Measurements from ENCODE around the gene ETS1.

ETS1 gene

GRCh38 chr11:128497776-128498095, 89.6 kb downstream of the ETS1 start:
- DNase-seq = no peak

DNA sequence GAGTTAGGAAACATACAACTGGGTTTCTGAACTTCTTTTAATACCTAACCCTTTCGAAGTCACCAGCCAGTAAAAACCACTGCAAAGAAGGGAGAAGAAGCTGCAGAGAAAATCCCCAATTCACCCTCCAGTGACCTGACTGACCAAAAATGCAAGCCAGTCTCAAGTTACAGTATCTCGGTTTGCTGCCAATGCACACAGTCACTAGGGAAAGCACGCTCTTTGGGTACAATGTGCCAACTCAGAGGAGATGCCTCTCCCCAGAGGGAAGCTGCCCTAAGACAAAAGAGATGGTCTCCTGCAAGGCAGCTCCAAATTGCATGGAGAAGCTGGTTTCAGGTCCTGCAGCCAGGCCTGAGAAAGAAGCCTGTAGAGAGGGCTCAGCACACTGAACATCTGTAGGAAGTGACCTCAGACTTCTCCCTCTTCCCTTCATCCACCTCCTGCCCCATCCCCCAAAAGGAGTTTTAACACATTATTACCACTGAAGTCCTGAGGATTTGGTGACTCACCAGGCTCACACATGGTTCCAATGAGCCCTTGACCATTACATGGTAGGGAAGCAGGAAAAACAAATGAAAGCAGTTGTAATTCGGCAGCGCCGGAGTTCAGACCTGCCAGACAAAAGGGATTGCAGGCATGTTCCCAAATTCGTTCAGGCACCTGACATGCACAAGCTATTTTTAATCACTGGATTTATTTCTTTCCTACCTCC, 90.1 kb downstream of the ETS1 start:
- no peak for DNase-seq

DNA sequence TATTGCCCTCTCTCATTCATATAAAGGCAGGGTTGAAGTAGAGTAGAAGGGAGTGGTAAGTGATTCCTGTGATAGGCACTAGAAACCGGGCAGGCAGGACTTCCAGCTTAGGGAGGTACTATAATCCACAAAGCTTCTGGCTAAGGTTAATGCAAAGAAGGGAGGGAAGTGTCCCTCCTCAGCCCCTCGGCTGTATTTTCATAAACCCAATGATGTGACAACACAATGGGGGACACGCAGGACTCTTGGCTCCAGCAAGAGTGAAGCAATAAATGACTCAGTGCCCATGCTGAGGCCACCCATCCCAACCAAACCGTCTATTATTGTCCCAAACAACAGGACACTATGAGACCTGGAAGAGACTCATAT, 90.7 kb downstream of the ETS1 start:
- DNase-seq = no peak

- DNase-seq = no peak
Measured at GRCh38 chr11:128496249-128496648, 91.1 kb downstream of the ETS1 start.

DNA sequence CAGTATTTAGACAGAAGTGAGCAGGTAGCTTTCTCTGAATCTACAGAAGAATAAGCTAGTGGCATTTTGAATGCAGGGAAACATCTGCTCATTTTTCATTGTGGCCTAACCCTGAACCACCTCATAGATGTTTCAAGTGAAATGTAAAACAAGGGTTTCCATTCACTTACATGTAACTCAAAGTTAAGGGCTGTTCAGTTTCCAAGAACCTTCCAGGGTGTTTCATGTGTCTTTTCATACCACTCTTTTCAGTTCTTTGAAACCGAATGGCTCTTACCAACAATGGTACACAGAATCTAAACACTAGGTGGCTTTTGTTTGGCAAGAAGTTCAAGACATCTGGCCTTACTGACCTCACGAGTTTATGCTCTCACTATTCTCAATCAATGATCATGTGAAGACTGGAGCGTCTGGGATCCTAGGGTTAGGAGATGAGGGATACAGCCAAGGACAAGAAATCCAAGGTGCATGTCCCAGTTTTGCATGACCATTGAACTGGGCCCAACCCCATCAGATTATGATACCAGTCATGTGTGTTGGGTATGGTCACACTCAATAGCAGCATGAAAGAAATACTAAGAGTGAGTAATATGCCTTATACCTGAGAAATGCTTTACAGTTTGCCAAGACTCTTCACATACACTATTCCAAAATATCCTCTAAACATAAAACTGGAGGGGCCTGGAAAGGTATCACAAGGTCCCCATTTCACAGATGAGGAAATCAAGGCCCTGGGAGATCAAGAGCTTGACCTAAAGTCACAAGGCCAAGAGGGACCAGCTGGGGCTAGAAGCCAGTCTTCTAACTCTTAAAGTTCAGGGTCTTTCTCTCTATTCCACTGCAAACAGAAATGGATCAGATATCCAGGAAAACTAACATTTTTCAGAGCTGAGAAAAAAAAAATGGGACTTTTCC, 92.7 kb downstream of the ETS1 start:
- DNase-seq = no peak

- no peak for DNase-seq
Measured at GRCh38 chr11:128493570-128493965, 93.8 kb downstream of the ETS1 start.

DNA sequence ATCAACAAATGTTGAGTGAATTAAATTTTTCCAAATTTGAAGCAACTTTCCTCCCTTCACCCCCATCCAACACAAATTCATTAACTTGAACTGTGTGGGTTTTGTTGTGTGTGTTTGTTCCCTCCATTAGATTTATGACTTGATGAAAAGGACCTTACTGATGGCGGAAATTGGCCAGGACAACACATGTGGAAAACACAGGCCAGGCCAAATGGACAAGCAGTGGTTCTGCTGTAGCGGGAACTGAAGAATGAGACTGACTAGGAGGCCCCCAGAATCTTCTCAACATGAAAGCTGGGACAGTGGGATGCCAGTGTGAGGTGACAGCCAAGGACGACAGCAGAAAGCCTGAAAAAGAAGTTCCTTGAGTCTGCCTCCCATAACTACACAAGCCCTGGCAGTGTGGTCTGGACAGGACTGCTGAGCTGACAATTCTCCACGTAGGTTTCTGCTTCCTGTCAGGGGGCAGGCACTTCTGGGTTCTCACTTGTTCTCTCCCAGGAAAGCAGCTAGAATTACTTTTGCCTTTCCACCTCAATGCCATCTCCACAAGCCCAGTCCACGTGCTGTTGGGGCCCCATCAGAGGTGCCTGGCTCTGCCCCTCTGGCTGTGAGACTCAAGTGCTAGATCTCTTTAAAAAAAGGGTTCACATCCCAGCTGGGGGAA, 94.3 kb downstream of the ETS1 start:
- peak in 1 of 2 experiments; percentile 33 for DNase-seq

DNA sequence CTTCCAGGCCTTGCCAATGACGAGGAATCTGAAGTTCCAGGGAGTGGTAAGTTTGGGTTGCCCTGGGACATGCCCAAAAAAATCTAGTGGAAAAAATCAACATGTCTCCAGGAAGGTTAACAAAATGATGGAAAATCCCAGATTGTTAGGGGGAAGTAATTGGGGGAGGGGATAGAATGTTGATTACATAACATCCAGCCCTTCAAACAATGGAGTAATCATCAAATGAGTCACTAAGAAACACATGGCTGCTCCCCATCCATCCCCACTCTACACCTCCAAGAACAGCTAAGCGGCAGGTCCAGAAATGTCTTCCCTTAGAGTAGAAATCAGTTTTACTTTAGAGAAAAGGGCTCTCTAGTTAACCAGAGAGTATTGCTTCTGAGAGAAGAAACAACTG, 94.9 kb downstream of the ETS1 start:
- no peak for DNase-seq

DNA sequence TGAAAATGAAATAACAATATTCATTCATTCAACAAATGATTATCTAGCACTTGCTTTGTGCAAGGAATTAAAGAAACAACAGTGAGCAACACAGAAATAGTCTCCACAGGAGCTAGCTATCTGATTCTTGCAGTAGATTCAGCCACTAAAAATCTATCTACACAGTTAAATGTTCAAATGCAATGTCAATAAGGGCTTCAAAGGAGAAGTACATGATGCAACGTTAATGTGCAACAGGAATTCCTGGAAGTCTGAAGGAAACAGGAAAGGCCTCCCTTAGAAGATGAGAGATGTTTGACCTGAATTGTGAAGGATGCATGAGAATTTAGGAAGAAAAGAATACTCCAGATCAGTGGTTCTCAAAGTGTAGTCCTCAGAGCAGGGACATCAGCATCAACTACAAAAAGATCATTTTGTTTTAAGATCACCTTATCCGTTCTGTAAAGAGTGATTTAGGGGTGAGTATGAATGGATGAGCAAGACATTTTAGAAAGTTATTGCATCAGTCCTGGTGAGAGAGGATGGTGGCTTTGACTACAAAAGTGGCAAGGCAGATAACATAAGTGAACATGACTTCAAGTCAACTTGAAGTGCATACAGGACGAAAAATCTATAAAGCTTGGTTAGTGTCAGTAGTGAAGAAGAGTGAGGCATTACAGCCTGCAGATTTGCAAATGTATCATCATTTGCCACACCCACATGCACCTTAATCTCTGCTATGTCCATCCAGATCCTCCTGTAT, 96.0 kb downstream of the ETS1 start:
- no peak for DNase-seq

DNA sequence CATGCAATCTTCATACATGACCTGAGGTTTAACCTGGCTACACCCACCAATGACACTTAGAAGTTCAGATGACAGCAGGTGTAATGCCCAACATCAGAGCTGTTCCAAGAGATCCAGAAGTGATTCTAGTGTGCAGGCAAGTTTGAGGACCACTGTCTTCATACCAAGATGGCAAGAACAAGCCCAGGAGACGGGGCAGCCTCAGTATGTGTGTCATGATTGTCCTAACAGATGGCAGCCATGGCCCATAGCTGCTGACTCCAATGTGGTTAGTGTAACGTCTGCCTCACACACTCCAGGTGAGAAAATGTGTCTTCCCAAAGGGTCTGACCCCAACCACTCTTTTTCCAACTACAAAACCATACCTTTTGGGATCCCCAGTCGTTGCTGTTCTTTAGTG, 97.3 kb downstream of the ETS1 start:
- no peak for DNase-seq

DNA sequence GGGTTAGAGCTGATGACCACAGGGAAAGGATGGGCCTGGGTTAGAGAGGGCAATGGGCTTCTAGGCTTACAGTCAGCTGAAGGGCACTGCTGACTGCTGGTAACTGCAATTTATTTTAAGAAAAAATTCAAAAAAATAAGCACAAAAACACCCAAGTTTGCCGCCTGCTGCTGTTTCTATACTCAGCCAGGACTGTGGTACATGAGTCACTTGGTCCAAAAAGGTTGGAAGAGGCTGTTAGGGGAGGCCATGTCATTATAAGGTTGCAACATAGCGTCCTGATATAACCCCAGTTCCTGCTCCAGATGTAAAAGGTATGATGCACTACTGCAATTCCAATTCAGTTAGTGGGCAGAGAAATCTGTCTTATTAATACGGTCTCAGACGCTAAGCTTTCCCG, 98.9 kb downstream of the ETS1 start:
- peak in 1 of 2 experiments; percentile 32 for DNase-seq

- DNase-seq = no peak
Measured at GRCh38 chr11:128487978-128488377, 99.4 kb downstream of the ETS1 start.

DNA sequence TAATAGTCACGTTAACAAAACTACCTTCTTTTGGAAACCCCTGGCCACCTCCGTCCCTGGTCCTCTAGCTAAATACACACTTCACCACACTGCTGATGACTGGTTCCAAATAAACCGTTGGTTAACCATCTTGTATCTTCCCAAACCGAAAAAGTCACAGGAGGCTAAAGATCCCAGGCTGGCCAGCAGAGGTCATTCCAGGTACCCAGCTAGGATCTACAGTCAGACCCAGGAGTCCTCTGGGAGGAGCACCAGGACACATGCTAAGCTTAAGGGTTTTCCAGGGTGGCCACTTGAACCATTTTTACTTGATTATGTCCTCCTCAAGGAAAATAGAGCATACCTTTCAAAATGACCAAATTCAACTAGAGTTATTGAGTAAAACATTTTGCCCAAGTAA, 103.2 kb downstream of the ETS1 start:
- DNase-seq = no peak

- DNase-seq = no peak
Measured at GRCh38 chr11:128483211-128483788, 104.1 kb downstream of the ETS1 start.

DNA sequence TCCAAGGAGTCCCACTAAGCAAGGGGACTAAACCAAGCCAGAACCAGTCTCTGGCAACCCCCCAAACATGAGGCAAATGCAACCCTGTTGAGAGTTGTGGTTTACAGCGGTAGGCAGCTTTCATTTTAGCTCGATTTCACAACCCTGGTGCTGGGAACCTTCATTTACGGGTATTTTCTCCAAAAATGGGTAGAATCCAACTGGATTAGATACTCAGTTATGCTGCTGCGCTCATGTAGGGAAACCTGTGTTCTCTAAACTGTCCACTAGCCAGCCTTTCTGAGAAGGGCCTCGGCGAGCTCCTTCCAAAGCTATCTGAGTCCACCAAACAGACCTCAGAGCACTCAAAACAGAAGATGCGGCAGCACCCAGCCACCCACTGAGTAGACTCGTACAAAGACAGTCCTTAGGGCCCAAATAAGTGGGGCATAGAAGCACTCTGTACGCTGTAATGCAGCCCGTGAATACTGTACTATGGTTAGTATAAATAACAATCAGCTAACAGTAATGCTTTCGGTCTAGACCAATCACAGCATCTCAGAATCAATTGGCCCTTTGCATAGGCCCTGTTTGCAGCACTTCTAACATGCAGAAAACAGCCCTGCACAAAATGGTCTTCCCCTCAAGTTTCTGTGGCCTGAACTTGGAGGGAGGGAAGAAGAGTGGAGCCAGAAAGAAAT, 104.7 kb downstream of the ETS1 start:
- peak in 1 of 2 experiments; percentile 32 for DNase-seq

DNA sequence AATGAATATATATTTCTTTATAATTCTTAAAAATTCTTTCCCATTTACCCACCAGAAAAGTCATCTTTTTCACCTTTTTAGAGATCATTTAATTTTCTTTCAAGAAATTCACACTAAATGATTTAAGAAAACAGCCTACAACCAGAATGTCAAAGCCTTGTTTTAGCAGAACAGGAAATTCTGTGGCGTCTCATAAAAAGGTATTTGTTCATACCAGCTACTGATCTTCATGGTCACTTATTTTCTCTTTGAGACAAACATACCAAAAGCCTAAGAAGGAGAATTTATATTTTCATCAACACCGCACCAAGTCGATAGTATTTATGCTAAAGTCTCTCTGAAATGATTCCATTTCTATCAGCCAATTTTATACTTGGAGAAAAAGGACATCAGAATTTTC, 105.3 kb downstream of the ETS1 start:
- DNase-seq = no peak

DNA sequence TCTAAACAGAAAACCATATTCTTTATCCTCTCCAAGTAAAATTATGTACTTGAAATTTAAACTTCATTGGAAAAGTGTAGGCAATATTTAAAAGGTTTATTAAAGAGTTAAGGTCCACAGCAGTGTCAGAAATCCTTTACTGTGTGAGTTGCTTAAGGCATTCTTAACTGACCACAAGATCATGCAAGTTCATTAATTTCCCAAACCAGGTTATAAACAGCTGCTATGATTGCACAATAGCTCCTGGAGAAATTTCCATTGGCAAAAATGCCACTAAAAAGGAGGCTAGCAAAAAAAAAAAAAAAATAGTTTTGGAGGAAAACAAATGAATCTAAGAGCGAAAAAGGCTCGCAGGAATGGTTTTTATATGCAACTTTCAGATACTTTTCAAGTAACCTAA, 106.2 kb downstream of the ETS1 start:
- no peak for DNase-seq

GRCh38 chr11:128480665-128481064, 106.7 kb downstream of the ETS1 start:
- no peak for DNase-seq

- no peak for DNase-seq
Measured at GRCh38 chr11:128480066-128480465, 107.3 kb downstream of the ETS1 start.

- no peak for DNase-seq
Measured at GRCh38 chr11:128479144-128479543, 108.2 kb downstream of the ETS1 start.

DNA sequence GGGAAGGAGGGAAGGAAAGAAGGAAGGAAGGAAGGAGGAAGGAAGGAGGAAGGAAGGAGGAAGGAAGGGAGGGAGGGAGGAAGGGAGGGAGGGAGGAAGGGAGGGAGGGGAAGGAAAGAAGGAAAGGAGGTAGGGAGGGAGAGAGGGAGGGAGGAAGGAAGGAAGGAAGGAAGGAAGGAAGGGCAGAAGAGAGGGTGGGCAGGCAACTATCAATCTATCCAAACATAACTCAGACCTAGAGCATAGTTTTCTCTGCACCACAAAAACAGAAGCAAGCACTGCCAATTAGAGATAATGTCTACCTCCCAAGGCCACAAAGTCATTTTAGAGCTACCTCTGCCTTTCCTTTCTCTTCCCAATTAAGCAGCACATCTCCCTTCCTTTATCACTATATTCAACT, 109.1 kb downstream of the ETS1 start:
- DNase-seq = no peak

DNA sequence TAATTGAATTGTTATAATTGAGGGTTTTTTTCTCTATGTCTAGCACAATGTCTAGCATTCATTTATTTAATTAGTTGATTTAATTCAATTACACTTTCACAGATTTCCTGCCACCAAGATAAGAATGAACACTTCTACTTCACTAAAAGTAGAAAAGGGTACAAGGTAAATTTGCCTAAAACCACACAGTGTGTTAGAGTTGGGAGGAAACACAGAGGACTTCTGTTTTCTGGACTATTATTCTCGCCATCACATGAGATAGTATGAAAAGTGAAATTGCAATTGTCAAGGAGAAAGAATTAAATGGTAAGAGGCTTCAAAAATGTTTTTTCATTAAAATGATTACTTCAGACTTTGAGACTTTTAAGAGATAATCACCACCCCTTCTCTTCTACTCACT, 109.5 kb downstream of the ETS1 start:
- DNase-seq = no peak
